NB4 (cell line): ENCODE measurements around the gene NAALADL2.

Experiments
- POLR2A ChIP-seq: IDR thresholded peaks from 2 replicates; pipeline ENCODE4 v1.6.1; 2011; ENCODE audit warnings: mild to moderate bottlenecking; ENCODE audit not compliant: insufficient read length; ENCODE audit errors: extremely low read depth
- TF ChIP-seq, protein P1 (sequence below): IDR thresholded peaks from one replicate; pipeline ENCODE4 v1.5.1; 2012; ENCODE audit warnings: low read depth, low read length

- TF ChIP-seq, protein P1, sequence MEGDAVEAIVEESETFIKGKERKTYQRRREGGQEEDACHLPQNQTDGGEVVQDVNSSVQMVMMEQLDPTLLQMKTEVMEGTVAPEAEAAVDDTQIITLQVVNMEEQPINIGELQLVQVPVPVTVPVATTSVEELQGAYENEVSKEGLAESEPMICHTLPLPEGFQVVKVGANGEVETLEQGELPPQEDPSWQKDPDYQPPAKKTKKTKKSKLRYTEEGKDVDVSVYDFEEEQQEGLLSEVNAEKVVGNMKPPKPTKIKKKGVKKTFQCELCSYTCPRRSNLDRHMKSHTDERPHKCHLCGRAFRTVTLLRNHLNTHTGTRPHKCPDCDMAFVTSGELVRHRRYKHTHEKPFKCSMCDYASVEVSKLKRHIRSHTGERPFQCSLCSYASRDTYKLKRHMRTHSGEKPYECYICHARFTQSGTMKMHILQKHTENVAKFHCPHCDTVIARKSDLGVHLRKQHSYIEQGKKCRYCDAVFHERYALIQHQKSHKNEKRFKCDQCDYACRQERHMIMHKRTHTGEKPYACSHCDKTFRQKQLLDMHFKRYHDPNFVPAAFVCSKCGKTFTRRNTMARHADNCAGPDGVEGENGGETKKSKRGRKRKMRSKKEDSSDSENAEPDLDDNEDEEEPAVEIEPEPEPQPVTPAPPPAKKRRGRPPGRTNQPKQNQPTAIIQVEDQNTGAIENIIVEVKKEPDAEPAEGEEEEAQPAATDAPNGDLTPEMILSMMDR = no peak
- no peak for TF ChIP-seq POLR2A
Observed at GRCh38 chr3:175307642-175308041, 448.5 kb downstream of the NAALADL2 start.
